ENCODE measurements around the gene P2RY8. TPM values are rescaled to one million over a fixed set of nuclear protein-coding genes. Genes with fewer than 3 reads are reported as not detected.
"Not testable (repeated sequence)": the region's sequence is repeated elsewhere in the genome, so short reads cannot be mapped to it uniquely, and the experiment has no call there.

P2RY8 gene, protein sequence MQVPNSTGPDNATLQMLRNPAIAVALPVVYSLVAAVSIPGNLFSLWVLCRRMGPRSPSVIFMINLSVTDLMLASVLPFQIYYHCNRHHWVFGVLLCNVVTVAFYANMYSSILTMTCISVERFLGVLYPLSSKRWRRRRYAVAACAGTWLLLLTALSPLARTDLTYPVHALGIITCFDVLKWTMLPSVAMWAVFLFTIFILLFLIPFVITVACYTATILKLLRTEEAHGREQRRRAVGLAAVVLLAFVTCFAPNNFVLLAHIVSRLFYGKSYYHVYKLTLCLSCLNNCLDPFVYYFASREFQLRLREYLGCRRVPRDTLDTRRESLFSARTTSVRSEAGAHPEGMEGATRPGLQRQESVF
- 0.03 and 0.15 TPM in 2 replicates for total RNA-seq (2014; rRNA removed; shearing (Covaris generic))

DNA sequence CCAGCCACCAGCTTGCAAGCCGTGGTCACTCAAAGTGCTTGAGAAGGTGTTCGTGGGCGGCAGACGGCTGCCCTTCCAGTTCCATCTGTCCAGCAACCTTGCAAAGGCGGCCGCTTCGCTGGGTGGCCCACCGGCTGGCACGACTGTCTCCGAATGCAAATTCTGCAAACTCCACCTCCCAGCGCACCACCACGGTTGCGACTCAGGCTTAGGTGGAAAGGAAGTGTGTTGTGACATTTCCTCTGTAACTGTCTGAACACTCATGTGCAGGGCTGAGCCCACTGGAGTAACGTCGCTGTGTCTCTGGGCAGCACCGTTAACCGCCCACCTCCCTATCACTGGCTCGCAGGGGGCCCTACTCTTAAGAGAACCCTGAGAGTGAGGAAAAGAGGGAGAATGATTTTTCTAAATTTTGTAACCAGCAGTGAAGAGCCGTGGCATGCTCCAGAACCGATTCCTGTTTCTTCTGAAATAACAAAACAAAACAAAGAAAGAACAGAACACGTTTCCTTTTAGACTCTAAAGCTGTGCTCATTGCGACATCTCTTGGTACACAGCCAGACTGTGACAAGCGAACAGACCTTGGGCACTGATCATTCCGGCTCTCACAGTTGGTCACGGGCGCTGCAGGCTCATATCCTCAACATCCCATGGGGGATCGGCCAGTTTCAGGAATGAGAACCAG is at the start of gene P2RY8:
Gene P2RY8, minus strand, starts transcription at position 155 of the 685 bp plus-strand sequence. CDS start 70,627 bp downstream, outside the sequence.
- DNase-seq = no peak
- no peaks in the 10 kb centered on the region for H3K27me3 ChIP-seq (ENCODE audit: control insufficient read depth, insufficient read depth, low read length)

DNA sequence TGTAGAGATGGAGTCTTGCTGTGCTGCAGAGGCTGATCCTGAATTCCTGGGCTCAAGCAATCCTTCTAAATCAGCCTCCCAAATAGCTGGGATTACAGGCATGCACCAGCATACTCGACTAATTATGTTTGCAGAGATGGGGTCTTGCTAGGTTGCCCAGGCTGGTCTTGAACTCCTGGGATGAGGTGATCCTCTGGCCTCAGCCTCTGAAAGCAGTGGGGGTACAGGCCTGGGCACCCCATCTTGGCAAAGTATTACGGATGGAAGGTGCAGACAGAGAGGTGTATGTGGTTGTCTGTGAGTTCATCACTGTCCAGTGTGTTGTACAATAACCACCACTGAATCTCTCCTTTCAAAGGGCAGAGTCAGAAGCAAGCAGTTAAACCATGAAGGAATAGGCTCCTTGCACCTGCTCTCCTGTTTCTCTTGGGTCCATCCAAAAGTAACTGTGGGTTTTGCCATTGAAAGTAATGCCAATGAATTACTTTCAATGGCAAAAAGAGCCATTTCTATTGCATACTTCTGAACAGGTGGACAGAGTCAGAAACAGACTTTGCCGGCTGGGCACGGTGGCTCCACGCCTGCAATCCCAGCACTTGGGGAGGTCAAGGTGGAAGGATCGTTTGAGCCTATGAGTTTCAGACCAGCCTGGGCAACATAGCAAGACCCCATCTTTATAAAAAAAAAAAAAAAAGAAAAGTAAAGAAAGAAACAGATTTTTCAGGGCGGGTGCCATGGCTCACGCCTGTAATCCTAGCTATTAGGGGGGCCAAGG is 47.4 kb upstream of the P2RY8 start:
- Histone ChIP-seq H3K27me3 (ENCODE audit: control insufficient read depth, insufficient read depth, low read length) (no peaks in the 10 kb centered on the region), H3K36me3 (replicated peaks; ENCODE audit: control insufficient read depth, insufficient read depth, low read length) (no peaks in the 10 kb centered on the region), H3K4me3 (ENCODE audit: insufficient read depth, low read depth, low read length) (no peak overlapping the region)
- no peak for DNase-seq

More for the DNA sequence above, at the start of gene P2RY8:
- no peaks in the 10 kb centered on the region for H3K36me3 ChIP-seq (replicated peaks; ENCODE audit: control insufficient read depth, insufficient read depth, low read length)
- H3K4me3 ChIP-seq (ENCODE audit: insufficient read depth, low read depth, low read length) = no peak within 1 kb of the TSS

DNA sequence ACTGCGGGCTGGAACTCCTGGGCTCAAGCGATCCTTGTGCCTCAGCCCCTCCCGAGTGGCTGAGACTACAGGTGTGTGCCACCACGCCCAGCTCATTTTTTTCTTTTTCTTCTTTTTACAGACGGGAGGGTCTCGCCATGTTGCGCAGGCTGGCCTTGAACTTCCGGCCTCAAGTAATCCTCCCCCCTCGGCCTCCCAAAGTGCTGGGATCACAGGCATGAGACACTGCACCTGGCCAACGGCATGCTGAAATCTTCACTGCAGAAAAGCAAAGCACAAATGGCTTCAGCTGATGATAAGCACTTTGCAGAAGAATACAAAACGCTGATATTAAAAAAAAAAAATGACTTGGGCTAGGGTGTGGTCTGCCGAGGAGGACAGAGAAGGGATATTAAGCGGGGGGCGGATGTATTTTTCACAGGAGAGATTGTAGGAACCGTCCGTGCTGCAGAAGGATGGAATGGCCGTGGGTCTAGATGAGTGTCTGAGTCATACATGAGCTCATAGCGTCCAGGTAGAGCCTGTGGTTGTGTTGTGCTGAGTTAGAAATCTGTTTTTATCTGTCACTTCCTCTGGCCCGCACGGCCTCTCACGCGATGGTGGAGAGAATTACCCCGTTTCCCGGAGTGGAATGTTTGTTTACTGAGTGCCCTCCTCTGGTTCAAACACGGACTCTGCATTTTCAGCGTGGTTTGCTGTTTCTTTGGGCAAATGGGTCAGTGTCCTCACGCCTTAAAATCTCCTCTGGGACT is 45.9 kb upstream of the P2RY8 start:
- Histone ChIP-seq H3K4me3 (ENCODE audit: insufficient read depth, low read depth, low read length) (no peak overlapping the region), H3K36me3 (replicated peaks; ENCODE audit: control insufficient read depth, insufficient read depth, low read length) (no peaks in the 10 kb centered on the region), H3K27me3 (ENCODE audit: control insufficient read depth, insufficient read depth, low read length) (no peaks in the 10 kb centered on the region)
- no peak for DNase-seq

DNA sequence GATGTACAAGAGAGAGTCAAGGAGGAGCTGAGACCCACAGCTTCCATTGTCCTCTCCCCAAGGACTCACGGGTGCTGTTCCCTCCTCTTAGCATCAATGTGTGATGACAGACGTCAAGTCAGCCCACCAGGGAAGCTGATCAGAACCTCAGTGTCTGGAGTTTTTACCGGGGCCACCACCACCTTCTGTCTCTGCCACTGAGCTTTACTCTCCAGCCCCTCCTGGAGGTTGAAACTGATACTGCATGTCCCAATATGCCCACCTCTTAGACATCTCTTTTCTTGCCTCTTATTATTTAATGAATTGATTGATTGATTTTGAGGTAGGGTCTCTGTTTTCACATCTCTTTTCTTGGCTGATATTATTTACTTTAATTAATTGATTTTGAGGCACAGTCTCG is 44.1 kb upstream of the P2RY8 start:
- peak; percentile 67 for DNase-seq
- no peaks in the 10 kb centered on the region for H3K27me3 ChIP-seq (ENCODE audit: control insufficient read depth, insufficient read depth, low read length)
- H3K4me3 ChIP-seq (ENCODE audit: insufficient read depth, low read depth, low read length) = no peak overlapping the region
- H3K36me3 ChIP-seq (replicated peaks; ENCODE audit: control insufficient read depth, insufficient read depth, low read length) = no peaks in the 10 kb centered on the region

DNA sequence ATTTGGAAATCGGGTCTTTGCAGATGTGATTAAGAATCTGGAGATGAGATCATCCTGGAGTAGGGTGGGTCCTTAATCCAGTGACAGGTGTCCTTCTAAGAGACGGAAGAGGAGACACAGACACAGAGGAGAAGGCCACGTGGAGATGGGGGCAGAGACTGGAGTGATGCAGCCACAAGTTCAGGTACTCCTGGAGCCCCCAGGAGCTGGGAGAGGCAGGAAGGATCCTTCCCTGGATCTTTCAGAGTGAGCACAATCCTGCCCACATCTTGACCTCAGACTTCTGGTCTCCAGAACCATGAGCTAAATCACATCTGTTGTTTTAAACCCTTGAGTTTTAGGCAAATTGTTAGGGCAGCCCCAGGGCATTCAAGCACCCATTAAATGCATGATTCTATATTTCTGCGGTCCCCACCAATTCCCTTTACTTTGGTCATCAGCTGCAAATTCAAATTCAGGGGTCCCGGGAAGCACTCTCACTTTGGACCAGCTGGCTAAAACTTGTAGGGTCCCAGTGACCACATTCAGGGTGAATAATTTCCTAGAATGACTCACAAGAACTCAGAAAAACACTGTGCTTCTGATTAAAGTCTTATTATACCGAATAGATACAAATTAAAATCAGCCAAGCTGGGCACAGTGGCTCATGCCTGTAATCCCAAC is 41.7 kb upstream of the P2RY8 start:
- Histone ChIP-seq H3K4me3 (ENCODE audit: insufficient read depth, low read depth, low read length) (no peak overlapping the region), H3K36me3 (replicated peaks; ENCODE audit: control insufficient read depth, insufficient read depth, low read length) (no peaks in the 10 kb centered on the region), H3K27me3 (ENCODE audit: control insufficient read depth, insufficient read depth, low read length) (no peaks in the 10 kb centered on the region)
- DNase-seq = no peak

DNA sequence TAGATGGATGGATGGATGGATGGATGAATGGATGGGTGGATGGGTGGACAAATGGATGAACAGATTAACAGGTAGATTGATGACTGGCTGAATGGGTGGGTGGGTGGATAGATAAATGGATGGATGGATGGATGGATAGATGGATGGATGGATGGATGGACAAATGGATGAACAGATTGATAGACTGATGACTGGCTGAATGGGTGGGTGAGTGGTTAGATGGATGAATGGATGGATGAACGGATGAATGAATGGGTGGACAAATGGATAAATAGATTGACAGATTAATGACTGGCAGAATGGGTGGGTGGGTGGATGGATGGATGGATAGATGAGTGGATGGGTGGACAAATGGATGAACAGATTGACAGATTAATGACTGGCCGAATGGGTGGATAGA is 40.9 kb upstream of the P2RY8 start:
- no peak for DNase-seq
- no peak overlapping the region for H3K4me3 ChIP-seq (ENCODE audit: insufficient read depth, low read depth, low read length)
- H3K36me3 ChIP-seq (replicated peaks; ENCODE audit: control insufficient read depth, insufficient read depth, low read length) = no peaks in the 10 kb centered on the region
- no peaks in the 10 kb centered on the region for H3K27me3 ChIP-seq (ENCODE audit: control insufficient read depth, insufficient read depth, low read length)

DNA sequence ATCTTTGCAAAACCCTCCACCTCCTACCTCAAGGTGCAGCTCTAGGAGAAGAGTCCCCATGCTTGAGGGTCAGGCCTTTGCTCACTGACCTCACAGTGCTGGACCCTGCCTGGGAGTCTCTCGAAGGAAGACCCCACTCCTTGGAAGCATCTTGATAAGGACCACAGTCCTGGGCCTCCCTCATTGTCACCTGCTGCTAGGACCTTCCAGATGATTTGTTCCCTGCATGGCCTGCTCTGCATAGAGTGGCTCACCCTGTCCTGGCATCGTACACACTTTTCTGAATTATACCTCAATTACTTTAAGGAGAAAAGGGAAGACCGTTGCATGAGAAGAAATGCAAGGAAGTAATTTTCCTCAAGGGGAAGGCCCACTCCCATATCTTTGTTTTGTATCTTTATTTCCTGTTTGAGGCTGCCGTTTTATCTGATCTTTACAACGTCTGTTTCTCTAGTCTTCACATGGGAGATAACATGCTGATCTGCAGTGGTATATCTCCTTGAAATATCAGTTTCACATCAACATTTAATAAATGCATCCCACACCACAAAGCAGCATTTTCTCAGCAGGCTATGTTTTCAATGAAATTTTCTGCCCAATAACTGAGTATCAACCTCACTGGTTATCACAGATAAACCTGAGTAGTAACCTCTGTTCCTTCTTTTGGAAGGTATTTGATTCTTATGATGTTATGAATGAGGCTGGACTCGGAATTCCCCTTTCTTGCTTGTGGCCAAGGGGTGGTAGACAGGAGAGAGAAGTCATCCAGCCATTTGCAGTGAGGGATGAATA is 39.4 kb upstream of the P2RY8 start:
- Histone ChIP-seq H3K4me3 (ENCODE audit: insufficient read depth, low read depth, low read length) (no peak overlapping the region), H3K27me3 (ENCODE audit: control insufficient read depth, insufficient read depth, low read length) (no peaks in the 10 kb centered on the region), H3K36me3 (replicated peaks; ENCODE audit: control insufficient read depth, insufficient read depth, low read length) (no peaks in the 10 kb centered on the region)
- no peak for DNase-seq

DNA sequence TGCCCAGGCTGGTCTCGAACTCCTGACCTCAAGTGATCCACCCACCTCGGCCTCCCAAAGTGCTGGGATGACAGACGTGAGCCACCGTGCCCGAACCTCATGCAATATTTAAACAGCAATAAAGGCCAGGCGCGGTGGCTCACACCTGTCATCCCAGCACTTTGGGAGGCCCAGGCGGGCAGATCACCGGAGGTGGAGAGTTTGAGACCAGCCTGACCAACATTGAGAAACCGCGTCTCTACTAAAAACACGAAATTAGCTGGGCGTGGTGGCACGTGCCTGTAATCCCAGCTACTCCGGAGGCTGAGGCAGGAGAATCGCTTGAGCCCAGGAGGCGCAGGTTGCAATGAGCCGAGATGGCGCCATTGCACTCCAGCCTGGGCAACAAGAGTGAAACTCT is 37.2 kb upstream of the P2RY8 start:
- not testable (repeated sequence) for H3K27me3 ChIP-seq (ENCODE audit: control insufficient read depth, insufficient read depth, low read length); DNase-seq; H3K36me3 ChIP-seq (replicated peaks; ENCODE audit: control insufficient read depth, insufficient read depth, low read length); H3K4me3 ChIP-seq (ENCODE audit: insufficient read depth, low read depth, low read length)

DNA sequence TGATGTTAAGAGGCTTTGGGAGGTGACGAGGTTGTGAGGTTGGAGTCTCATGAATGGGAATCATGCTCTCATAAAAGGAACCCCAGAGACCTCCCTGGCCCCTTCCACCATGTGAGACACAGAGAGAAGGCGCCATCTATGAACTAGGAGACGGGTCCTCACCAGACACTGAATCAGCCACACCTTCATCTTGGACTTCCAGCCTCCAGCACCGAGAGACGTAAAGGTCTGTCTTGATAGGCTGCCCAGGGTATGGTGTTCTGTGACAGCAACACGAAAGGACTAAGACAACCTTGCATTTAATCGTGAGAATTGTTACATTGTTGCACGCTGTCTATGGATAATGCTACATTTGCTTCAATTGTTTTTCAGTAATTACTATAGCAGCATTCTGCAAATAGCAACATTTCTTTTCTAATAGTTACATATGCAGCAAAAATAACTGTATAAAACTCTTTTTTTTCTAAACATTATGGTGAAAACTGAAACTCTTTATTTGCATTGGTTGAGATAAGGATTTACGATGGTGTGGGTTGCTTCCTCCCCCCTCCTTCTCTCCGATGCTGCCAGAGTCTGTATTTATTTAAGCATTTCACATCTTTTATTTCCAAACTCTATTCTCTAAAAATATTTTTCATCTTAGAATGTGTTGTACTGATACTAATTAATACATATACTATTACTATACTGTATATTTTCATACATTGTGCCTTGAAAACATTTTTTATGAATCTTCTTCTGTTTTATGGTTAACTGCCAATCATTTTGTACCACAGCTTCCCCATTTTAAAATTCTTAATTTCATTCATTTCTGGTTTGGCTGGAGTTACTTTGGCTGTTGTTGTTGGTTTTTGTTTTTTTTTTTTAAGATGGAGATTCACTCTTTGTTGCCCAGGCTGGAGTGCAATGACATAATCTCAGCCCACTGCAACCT is 28.0 kb upstream of the P2RY8 start:
- no peaks in the 10 kb centered on the region for H3K36me3 ChIP-seq (replicated peaks; ENCODE audit: control insufficient read depth, insufficient read depth, low read length)
- no peak for DNase-seq
- no peaks in the 10 kb centered on the region; the same call in 1 of the 2 replicates for H3K27me3 ChIP-seq (ENCODE audit: control insufficient read depth, insufficient read depth, low read length)
- no peak overlapping the region for H3K4me3 ChIP-seq (ENCODE audit: insufficient read depth, low read depth, low read length)

DNA sequence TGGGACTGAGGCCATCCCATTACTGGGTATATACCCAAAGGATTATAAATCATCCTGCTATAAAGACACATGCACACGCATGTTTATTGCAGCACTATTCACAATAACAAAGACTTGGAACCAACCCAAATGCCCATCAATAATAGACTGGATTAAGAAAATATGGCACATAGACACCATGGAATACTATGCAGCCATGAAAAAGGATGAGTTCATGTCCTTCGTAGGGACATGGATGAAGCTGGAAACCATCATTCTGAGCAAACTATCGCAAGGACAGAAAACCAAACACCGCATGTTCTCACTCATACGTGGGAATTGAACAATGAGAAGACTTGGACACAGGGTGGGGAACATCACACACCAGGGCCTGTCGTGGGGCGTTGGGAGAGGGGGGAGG is 27.1 kb upstream of the P2RY8 start:
- H3K36me3 ChIP-seq (replicated peaks; ENCODE audit: control insufficient read depth, insufficient read depth, low read length); H3K4me3 ChIP-seq (ENCODE audit: insufficient read depth, low read depth, low read length); DNase-seq; H3K27me3 ChIP-seq (ENCODE audit: control insufficient read depth, insufficient read depth, low read length): not testable (repeated sequence)

DNA sequence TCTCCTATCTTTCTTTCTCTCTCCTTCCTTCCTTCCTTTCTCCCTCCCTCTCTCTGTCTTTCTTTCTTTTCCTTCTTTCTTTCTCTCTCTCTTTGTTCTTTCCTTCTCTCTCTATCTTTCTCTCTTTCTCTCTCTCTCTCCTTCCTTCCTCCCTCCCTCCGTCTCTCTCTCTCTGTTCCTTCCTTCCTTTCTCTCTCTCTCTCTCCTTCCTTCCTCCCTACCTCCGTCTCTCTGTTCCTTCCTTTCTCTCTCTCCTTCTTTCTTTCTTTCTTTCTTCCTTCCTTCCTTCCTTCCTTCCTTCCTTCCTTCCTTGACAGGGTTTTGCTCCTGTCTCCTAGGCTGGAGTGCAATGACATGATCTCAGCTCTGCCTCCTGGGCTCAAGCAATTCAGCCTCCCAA is 24.2 kb upstream of the P2RY8 start:
- no peaks in the 10 kb centered on the region for H3K36me3 ChIP-seq (replicated peaks; ENCODE audit: control insufficient read depth, insufficient read depth, low read length)
- no peak overlapping the region for H3K4me3 ChIP-seq (ENCODE audit: insufficient read depth, low read depth, low read length)
- DNase-seq = no peak
- no peaks in the 10 kb centered on the region for H3K27me3 ChIP-seq (ENCODE audit: control insufficient read depth, insufficient read depth, low read length)

DNA sequence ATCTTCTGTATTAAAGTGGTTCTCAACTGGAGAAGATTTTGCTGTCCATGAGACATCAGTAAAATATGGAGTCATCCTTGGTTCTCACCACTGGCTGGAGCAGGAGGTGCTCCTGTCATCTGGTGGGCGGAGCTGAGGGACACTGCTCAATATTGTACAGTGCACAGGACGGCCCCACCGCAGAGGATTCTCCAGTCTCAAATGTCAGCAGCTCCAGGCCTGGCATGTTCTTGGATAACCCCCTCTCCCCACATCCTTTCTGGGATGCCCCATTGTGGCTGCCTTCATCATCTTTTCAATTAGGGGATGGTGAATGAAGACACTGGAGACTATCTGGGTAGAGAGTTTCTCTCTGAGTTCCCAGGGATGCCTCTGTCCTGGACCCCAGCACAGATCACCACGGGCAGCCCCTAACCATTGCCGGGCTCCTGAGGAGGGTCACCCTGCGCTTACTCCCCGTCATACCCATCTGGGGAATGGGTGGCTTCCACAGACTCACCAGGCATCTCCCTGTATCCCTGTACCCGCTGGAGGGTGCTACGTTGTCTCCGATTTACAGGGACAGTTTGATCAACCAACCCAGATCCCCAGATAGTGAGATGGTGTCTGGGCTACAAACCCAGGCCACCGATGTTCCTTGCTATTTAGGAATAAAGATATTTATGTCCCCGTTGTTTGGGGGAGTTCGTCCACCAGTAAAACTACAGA is 21.9 kb upstream of the P2RY8 start:
- DNase-seq = no peak
- H3K36me3 ChIP-seq (replicated peaks; ENCODE audit: control insufficient read depth, insufficient read depth, low read length) = no peaks in the 10 kb centered on the region
- H3K27me3 ChIP-seq (ENCODE audit: control insufficient read depth, insufficient read depth, low read length) = no peaks in the 10 kb centered on the region
- H3K4me3 ChIP-seq (ENCODE audit: insufficient read depth, low read depth, low read length) = no peak overlapping the region

Data from H7 (cell line).